T-helper 2 cell treated with Interferon-gamma antibody and Interleukin-4, amounts not matched to agents 5 μg/mL and 100 μg/mL, for 36 hours (primary cell): ENCODE results near the gene PTPRK.
A peak's percentile ranks its signal among the peaks of the same experiment; 100 is the strongest.

Experiments
- DNase-seq: peaks from one replicate; pipeline ENCODE4 v3.0.0; 2021; ENCODE audit warnings: low spot score
- H3K27ac Mint-ChIP-seq: one replicate; pipeline ENCODE4 v1.8.0; 2021; ENCODE audit warnings: mild to moderate bottlenecking, mixed read lengths
- H3K27me3 Mint-ChIP-seq: one replicate; pipeline ENCODE4 v1.8.0; 2021; ENCODE audit warnings: low read depth, mixed read lengths
- H3K36me3 Mint-ChIP-seq: one replicate; pipeline ENCODE4 v1.8.0; 2021; ENCODE audit warnings: low read depth, mixed read lengths
- H3K4me1 Mint-ChIP-seq: one replicate; pipeline ENCODE4 v1.8.0; 2021; ENCODE audit warnings: low read depth, mixed read lengths
- H3K4me3 Mint-ChIP-seq: one replicate; pipeline ENCODE4 v1.8.0; 2022; ENCODE audit warnings: mild to moderate bottlenecking, moderate library complexity, mixed read lengths
- H3K9me3 Mint-ChIP-seq: one replicate; pipeline ENCODE4 v1.8.0; 2021; ENCODE audit warnings: mixed read lengths

PTPRK gene

DNA sequence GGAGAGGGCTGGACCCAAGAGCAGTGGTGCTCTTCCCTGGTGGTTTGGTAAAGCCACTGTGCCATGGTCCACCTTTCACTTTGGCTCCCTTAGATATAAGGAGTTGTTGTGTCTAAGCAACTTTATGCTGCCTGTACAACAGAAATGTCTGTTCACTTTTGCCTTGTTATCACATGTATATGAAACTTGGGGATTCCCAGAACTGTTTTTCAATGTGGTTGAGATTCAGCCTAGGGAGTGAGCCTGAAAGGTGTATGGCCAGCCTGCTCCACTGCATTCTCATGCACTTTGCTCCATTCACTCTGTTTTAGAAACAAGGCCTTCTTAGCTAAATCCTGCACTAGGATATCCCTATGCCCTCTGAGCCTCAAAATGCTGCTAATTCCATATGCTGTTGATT is 385.1 kb downstream of the PTPRK start:
- Mint-ChIP-seq H3K4me1 (peaks cover 8% of the 10 kb centered on the region), H3K9me3 (no peaks in the 10 kb centered on the region), H3K27ac (no peak overlapping the region), H3K27me3 (peaks cover 3% of the 10 kb centered on the region), H3K36me3 (no peaks in the 10 kb centered on the region), H3K4me3 (no peak overlapping the region)
- DNase-seq, result no peak

GRCh38 chr6:128131566-128131965 is 388.8 kb downstream of the PTPRK start:
- H3K27ac Mint-ChIP-seq, result no peak overlapping the region
- no peak overlapping the region for H3K4me3 Mint-ChIP-seq
- H3K27me3 Mint-ChIP-seq, result no peaks in the 10 kb centered on the region
- H3K4me1 Mint-ChIP-seq, result peaks cover 14% of the 10 kb centered on the region
- H3K9me3 Mint-ChIP-seq, result no peaks in the 10 kb centered on the region
- DNase-seq, result no peak
- H3K36me3 Mint-ChIP-seq, result peaks cover 2% of the 10 kb centered on the region

DNA sequence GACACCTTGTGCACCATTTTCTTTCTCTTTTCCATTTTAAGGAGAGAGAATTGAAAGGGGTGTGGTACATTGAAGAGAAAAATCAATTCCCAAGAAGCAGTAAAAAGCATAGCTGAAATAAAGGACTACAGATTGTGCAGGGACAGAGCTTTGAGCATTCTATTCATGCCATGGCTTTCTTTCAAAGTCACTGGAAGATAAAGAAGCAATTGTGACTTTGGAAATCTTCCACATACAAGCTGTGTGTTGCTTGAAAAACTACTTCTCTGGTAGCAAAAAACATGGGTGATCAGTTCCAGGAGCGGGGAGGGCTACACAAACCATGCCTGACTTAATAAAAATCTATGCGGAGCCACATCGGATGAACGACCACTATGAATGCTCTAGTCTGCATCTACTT is 389.4 kb downstream of the PTPRK start:
- DNase-seq, result no peak
- no peaks in the 10 kb centered on the region for H3K9me3 Mint-ChIP-seq
- H3K4me3 Mint-ChIP-seq, result no peak overlapping the region
- no peak overlapping the region for H3K27ac Mint-ChIP-seq
- H3K27me3 Mint-ChIP-seq, result no peaks in the 10 kb centered on the region
- H3K36me3 Mint-ChIP-seq, result peaks cover 3% of the 10 kb centered on the region
- peaks cover 14% of the 10 kb centered on the region for H3K4me1 Mint-ChIP-seq

DNA sequence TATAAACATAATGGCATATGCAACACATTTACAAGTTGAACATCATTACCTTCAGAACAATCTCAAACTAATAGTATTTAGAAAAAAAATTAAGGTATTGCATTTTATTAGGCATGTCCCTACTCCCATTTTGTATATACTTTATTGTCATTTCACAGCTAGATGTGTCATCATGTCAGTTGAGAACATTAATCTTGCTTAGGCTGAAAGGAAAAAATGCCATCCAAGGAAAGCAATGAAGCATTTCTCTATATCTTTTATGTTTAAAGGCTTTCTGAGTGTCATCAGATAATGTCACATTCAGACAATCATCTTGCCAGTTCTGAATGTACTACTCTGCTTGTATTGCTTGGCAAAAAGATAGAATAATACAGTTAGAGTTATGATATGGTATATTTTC is 390.7 kb downstream of the PTPRK start:
- Mint-ChIP-seq H3K27ac (no peak overlapping the region), H3K4me3 (no peak overlapping the region), H3K4me1 (peaks cover 11% of the 10 kb centered on the region), H3K27me3 (no peaks in the 10 kb centered on the region), H3K36me3 (peaks cover 3% of the 10 kb centered on the region), H3K9me3 (no peaks in the 10 kb centered on the region)
- DNase-seq, result no peak

- Mint-ChIP-seq H3K4me1 (peaks cover 12% of the 10 kb centered on the region), H3K36me3 (peaks cover 3% of the 10 kb centered on the region), H3K9me3 (no peaks in the 10 kb centered on the region), H3K27me3 (no peaks in the 10 kb centered on the region), H3K27ac (no peak overlapping the region), H3K4me3 (no peak overlapping the region)
- no peak for DNase-seq
These were observed 392.7 kb downstream of the PTPRK start for GRCh38 chr6:128127650-128128049.

GRCh38 chr6:128124713-128125112 is 395.7 kb downstream of the PTPRK start:
- Mint-ChIP-seq H3K36me3 (peaks cover 3% of the 10 kb centered on the region), H3K4me3 (no peak overlapping the region), H3K9me3 (no peaks in the 10 kb centered on the region), H3K27me3 (peaks cover 2% of the 10 kb centered on the region), H3K4me1 (peaks cover 15% of the 10 kb centered on the region), H3K27ac (no peak overlapping the region)
- DNase-seq, result peak; percentile 22

- H3K4me3 Mint-ChIP-seq, result no peak overlapping the region
- no peak overlapping the region for H3K27ac Mint-ChIP-seq
- DNase-seq, result no peak
- H3K4me1 Mint-ChIP-seq, result peaks cover 8% of the 10 kb centered on the region
- no peaks in the 10 kb centered on the region for H3K9me3 Mint-ChIP-seq
- H3K36me3 Mint-ChIP-seq, result peaks cover under 1% of the 10 kb centered on the region
- H3K27me3 Mint-ChIP-seq, result peaks cover 2% of the 10 kb centered on the region
These were observed 398.8 kb downstream of the PTPRK start for GRCh38 chr6:128121610-128122009.

DNA sequence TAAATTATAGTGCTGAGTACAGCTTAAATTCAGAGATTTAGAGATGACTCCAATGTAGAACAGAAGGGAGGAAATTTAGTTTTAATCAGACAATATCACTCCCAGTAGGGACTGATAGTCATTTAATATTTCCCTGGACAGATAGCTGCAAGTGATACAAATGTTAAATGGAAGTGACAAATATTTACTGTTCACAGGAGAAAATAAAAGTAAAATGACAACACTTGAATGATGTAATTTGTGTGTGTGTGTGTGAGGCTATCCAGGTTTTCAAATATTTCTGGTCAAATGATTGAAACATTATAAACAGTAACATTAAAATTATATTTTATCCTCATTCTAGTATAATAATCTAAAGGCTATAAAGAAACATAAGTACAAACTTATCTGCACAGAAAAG is 399.2 kb downstream of the PTPRK start:
- Mint-ChIP-seq H3K9me3 (no peaks in the 10 kb centered on the region), H3K36me3 (no peaks in the 10 kb centered on the region), H3K27ac (no peak overlapping the region), H3K27me3 (peaks cover 2% of the 10 kb centered on the region), H3K4me3 (no peak overlapping the region), H3K4me1 (peaks cover 8% of the 10 kb centered on the region)
- no peak for DNase-seq

GRCh38 chr6:128118401-128118800 is 402.0 kb downstream of the PTPRK start:
- H3K27ac Mint-ChIP-seq, result no peak overlapping the region

GRCh38 chr6:128117916-128118315 is 402.5 kb downstream of the PTPRK start:
- Mint-ChIP-seq H3K36me3 (no peaks in the 10 kb centered on the region), H3K27ac (no peak overlapping the region), H3K9me3 (no peaks in the 10 kb centered on the region), H3K27me3 (peaks cover 2% of the 10 kb centered on the region), H3K4me3 (no peak overlapping the region), H3K4me1 (peaks cover 6% of the 10 kb centered on the region)
- no peak for DNase-seq

More at GRCh38 chr6:128118401-128118800, 402.0 kb downstream of the PTPRK start:
- Mint-ChIP-seq H3K4me3 (no peak overlapping the region), H3K4me1 (peaks cover 5% of the 10 kb centered on the region), H3K36me3 (no peaks in the 10 kb centered on the region), H3K9me3 (no peaks in the 10 kb centered on the region), H3K27me3 (peaks cover 2% of the 10 kb centered on the region)
- DNase-seq, result no peak

GRCh38 chr6:128114164-128114563 is 406.2 kb downstream of the PTPRK start:
- DNase-seq, result no peak
- H3K4me1 Mint-ChIP-seq, result peaks cover 10% of the 10 kb centered on the region
- H3K27ac Mint-ChIP-seq, result no peak overlapping the region
- H3K4me3 Mint-ChIP-seq, result no peak overlapping the region
- no peaks in the 10 kb centered on the region for H3K36me3 Mint-ChIP-seq
- no peaks in the 10 kb centered on the region for H3K27me3 Mint-ChIP-seq
- H3K9me3 Mint-ChIP-seq, result no peaks in the 10 kb centered on the region

DNA sequence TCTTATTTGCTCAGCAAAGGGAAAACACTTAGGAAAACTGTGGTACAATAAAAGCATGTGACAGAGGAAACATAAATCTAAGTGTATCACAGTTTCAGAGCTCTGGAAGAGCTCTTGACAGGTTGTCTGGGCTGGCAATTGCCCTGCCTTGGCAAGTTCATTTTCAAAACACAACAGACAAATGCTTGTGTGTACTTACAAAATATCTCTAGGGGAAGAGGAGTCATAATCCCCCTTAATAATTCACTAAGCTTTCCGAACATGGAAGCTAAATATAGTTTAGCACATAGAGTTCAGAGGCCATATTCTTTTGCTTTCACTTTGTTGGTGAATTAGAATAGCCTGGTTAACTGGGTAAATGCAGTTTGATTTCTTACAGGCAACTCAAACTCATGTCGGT is 407.9 kb downstream of the PTPRK start:
- DNase-seq, result no peak
- peak overlapping the region; percentile 47 for H3K4me3 Mint-ChIP-seq
- no peaks in the 10 kb centered on the region for H3K27me3 Mint-ChIP-seq
- H3K4me1 Mint-ChIP-seq, result peaks cover 10% of the 10 kb centered on the region
- peak overlapping the region; percentile 46 for H3K27ac Mint-ChIP-seq
- H3K9me3 Mint-ChIP-seq, result no peaks in the 10 kb centered on the region
- H3K36me3 Mint-ChIP-seq, result no peaks in the 10 kb centered on the region

DNA sequence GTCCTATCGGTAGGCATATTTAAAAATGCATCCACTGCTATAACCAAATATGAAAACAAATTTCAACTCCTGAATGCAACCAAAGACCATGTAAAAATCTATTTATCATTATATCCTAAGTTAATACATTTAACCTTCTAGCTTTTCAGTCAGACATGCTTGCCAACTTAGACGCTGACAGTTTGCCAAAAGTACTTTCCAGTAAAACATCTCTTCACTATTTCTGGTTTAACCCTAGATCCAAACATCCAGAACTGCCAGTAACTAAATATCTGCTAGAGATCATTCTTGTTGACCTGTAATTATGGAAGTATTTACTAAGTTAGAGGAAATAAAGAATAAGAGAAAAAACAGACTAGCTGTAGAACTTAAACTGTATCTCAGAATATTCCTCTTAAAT is 409.3 kb downstream of the PTPRK start:
- H3K9me3 Mint-ChIP-seq, result no peaks in the 10 kb centered on the region
- H3K36me3 Mint-ChIP-seq, result no peaks in the 10 kb centered on the region
- no peak overlapping the region for H3K4me3 Mint-ChIP-seq
- no peak overlapping the region for H3K27ac Mint-ChIP-seq
- DNase-seq, result no peak
- no peaks in the 10 kb centered on the region for H3K27me3 Mint-ChIP-seq
- peaks cover 10% of the 10 kb centered on the region for H3K4me1 Mint-ChIP-seq

DNA sequence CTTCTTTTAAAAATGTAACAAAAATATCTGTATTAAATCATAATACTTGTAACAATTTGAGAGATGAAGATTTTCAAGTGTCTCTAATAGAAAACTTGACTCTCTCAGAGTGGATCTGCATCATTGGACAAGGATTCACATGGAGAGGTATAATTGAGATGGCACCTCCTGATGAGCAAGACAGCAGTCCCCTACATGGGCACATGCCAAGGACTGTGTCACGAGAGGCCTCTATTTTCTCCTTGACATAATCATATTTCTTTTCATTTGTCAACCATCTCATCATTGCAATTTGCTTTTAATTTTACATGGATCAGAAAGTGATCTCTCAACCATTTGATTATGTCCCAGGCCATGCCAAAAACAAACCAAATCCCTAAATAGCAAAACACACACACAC is 412.7 kb downstream of the PTPRK start:
- no peaks in the 10 kb centered on the region for H3K36me3 Mint-ChIP-seq
- no peaks in the 10 kb centered on the region for H3K27me3 Mint-ChIP-seq
- H3K4me3 Mint-ChIP-seq, result no peak overlapping the region
- DNase-seq, result no peak
- no peaks in the 10 kb centered on the region for H3K9me3 Mint-ChIP-seq
- H3K27ac Mint-ChIP-seq, result no peak overlapping the region
- peaks cover 7% of the 10 kb centered on the region for H3K4me1 Mint-ChIP-seq

DNA sequence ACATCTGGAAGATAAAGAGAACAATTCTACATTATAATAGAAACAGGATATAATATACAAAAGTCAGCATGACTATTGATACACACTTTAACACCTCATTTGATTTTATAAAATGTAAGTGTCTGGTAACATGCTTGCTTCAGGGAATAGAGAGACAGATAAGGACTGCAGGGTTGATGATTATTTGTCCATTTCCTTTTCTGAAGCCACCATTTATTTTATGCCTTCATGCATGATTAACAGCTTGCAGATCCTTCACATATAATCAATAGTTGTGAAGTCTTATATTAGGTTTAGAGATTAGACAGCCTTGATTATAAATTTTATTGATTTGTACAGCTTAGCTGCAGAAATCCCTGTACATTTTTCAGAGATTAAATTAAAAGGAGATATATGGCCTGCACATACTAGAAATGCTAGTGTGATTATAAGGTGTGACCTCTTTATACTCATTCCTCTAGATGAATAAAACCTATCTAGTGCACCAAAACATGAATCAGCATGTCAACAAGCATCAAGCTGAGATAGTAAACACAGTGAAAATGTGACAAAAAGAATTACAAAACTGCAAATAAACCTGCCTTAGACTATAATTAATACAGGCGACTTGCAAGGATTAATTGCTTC is 420.7 kb downstream of the PTPRK start:
- Mint-ChIP-seq H3K4me1 (peaks cover 8% of the 10 kb centered on the region), H3K36me3 (no peaks in the 10 kb centered on the region), H3K27me3 (no peaks in the 10 kb centered on the region), H3K27ac (no peak overlapping the region), H3K9me3 (no peaks in the 10 kb centered on the region), H3K4me3 (no peak overlapping the region)
- DNase-seq, result no peak
